Measurements from ENCODE around the gene SAV1. TPM values are rescaled to one million over a fixed set of nuclear protein-coding genes. Genes with fewer than 3 reads are reported as not detected.
A peak's percentile ranks its signal among the peaks of the same experiment; 100 is the strongest.

Gene SAV1
- polyA plus RNA-seq, 12 donors, result 22.5 to 43.8 (median 27.3) TPM; not detected in 1

DNA sequence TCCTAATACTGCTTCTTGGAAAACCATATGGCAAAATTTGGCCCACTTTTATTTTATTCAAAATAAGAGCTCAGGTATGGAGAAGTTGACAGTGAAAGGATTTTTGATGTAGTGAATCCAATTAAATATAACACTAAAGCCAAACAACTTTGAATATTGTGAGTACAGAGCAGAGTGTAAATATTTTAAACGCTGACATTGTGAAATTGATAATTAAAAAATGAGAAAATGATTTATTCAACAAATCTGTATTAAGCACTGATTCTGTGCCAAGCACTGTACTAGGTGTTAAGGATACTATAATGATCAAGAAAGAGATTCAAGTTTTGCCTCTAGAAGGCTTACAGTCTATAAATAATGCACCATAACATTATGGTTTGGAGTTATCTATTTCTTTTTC lies 57.6 kb downstream of the SAV1 start:
- no peak for DNase-seq

DNA sequence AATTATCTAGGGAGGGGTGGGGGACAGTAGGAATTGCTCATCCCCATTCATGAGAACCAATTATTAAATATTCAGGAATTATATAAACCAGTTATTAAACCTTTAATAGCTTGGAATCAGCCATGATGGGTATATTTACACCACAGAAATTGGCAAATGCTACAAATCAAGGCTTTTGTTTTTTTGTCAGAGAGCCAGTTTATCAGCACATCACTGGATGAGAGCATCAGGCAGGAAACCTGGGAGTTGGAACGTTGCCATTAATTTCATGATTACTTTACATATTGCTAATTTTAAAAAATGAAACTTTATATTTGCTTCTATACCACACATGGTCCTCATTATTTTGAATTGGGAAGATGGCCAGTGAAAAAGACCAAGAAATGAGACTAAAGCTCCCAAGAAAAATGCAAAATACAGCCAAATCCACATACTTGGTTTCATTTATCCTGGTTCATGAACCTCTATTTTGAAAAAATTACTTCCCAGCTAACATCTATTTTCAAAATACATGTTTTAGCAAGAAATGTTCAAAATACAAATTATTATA lies 59.7 kb downstream of the SAV1 start:
- DNase-seq, result peak; percentile 84

DNA sequence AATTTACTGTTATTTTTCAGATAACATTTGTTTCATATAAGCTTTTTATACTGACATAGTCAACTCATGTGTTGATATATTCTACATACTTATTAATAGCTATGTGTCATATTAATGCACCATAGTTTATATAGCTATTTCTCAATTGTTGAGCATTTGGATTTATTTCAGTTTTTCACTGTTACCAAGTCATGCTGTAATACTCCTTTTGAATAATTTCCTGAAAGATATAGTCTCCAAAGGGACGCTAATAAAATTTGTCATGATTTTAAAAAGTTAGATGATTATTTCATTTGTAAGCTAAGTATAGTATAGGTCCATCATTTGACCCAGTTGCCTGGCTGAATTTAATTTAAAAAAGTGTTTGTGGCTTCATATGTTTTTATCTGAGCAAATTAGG lies 60.3 kb downstream of the SAV1 start:
- DNase-seq, result peak; percentile 31

DNA sequence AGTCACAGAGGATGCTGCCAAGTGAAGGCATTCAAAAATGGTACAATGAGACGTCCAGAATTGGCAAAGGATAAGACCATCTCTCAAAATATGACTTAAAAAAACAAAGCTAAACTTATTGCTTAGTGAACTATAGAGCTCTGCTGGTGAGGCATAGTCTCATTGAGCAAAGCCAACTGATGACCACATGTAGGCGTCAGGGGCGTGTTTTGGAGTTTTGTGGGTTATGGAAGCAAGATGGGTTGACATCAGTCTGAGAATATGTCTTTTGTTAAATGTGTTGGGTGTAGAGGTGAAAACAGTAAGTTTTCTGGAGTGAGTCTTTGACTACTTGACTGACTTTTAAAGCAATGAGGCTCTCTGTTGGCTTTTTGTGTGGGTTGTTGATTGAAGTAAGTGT lies 60.9 kb downstream of the SAV1 start:
- no peak for DNase-seq

DNA sequence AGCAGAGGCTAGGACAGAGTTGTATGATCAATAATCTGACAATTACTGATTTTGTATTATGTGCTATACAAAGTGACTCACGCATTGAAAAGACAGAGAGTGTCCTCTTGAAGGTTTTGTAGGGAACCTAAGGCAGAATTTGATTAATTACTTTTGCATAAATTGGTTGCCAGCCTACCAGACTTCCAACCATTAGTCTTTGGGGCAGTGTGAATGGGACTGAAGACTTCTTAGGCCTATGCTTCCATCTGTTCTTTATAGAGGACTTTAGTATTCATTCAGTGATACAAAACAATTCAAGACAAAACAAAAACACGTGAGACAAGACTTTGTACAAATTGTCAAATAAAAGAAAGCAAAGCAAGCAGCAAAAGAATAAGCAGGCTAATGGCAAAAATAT lies 61.6 kb downstream of the SAV1 start:
- DNase-seq, result no peak

DNA sequence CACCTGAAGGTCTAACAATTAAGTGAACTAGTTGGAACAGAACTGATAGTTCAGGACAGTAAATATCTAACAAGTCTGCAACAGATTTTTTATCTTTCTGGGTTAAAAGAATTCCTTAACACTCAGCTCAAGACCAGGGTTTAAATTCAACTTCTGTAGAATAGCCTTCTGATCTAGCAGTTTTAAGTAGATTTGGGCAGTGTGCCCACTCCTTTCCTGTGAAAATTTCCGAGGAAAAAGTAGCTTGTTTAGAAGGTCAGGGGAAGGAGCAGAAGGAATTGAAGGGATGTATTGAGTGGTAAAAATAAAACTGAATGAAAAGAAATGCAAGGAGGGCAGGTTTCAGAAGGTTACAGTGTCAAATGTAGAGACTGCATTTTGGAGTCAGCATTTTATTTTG lies 62.3 kb downstream of the SAV1 start:
- DNase-seq, result peak; percentile 46

DNA sequence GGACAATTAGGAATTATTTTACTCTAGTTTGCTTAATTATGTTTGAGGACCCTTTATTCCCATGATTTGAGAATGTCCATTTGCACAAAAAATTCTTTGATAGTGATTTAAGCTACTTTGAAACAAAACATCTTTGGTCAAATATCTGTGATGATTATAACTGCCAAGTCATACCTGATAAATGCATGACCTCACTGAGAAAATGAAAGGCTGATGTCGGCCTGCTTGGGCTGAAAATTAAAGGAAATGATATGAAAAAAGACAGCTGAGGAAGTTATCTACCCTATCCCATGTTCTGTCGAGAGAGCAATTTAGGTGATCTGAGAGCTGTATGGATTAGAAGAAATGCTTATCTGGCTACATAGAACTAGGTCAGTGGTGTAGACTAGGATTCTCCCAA lies 64.5 kb downstream of the SAV1 start:
- DNase-seq, result no peak

DNA sequence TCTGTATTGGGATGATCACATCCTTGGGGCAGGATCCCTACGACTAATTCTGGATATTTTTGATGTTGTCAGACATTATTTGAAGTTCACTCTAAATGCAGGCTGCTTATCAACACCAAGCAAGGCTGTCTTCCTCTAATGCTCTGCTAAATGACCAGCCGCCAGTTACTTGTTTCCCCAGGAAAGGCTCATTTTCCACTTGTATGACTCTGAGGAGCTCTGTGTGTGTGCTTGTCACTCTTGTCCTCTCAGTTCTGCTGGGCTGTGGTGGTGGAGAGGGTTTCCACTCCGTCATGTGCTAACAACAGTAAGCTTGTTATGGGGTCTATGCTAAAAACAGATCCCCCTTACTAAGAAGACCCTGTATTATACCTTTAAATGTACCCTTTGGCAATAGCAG lies 66.1 kb downstream of the SAV1 start:
- DNase-seq, result no peak

DNA sequence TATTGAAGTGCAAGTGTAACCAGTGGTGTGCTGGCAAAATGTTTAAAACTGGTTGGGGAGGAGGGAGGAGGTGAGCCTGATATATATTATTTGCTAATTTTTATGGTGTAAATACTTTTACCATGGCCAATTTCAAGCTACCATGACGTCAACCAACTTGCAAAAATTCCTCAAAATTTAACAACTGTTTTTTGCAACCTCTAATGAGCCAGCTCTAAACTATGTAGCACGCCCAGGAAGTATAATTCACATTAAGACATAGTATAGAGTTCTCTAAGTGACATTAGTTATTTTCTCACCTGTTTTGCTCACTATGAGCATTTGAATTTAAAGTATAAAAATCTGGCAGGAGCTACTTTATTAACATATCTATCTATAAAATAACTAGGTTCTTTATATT lies 66.7 kb downstream of the SAV1 start:
- no peak for DNase-seq

DNA sequence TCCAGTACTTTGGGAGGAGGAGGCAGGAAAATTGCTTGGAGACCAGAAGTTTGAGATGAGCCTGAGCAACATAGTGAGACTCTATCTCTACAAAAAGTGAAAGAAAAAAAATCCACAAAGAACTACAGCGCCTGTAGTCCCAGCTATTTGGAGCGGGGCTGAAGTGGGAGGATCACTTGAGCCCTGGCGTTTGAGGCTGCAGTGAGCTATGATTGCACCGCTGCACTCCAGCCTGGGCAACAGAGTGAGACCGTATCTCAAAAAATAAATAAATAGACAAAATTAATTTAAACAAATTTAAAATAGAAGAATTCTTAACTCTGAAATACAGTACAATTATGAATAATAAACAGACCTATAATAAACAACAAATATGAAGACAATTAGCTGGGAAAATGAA lies 67.3 kb downstream of the SAV1 start:
- no peak for DNase-seq

DNA sequence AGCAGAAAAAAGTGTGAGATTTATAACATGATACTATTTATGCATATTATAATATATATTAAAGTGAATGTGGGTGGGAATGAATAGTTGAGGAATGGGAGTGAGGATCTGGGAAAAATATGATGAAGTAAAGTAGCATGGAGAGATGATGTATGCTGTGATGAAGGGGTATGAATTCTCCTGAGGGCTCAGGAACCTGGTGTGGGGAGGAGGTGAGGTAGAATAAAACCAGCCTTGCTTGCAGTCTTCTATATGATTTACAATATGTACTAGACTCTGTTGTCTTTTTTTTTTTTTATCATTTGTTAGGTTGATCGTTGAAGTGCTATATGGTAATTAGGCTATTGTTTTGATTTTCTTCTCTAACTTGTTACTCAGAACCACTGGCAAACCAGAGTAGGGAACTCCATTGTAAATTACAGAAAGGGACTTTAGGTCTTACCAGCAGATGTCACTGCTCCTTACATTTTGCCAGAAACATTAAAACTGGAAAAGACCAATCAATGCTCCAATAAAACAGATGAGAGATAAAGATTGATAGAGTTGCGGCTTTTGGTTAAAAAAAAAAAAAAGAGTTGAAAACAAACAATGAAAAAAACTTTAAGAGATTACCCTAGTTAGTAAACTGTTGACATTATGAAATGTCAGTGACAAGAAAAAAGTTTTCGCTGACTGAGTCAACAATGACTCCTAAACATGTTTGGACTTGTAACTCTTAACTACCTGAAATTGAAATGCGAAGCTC lies 68.2 kb downstream of the SAV1 start:
- peak; percentile 40 for DNase-seq

DNA sequence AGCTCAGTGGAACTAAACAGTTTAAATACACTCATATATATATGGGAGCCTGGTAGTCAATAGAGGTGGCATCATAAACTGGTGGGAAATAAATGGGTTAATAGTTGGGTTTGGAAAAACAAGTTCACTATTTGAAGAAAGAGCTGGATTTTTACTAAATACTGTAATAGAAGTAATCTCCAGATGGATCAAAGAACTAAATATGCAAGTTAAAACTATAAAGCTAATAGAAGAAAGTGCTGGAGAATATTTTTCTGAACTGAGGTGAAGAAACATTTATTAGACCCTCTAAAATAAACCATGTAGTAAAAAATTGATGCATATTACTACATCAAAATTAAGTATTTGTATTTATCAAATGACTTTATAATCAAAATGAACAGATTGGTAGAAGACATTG lies 69.3 kb downstream of the SAV1 start:
- DNase-seq, result no peak

DNA sequence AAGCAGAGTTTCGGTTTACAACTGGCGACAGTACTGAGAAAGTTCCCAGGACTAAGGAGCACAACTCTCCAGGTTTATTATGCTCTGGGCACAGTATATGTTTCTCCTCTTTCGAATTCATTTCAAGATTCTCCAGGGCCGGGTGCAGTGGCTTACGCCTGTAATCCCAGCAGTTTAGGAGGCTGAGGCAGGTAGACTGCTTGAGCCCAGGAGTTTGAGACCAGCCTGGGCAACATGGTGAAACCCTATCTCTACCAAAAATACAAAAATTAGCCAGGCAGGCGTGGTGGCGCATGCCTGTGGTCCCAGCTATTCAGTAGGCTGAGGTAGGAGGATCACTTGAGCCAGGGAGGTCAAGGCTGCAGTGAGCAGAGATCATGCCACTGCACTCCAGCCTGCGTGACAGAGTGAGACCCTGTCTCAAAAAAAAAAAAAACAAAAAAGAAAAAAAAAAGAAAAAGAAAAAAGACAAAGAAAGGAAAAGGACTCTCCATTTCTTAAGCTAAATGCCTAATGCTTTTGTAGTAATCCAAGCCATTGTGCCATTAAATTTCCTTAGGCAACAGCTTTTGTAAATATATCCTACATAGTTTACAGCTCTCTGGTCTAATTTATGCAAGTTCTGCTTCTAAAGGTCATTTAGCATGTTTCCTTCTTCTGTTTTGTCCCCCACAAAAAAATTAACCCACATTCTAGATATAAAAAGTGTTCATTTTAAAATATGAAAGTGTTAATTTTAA lies 73.4 kb downstream of the SAV1 start:
- no peak for DNase-seq

DNA sequence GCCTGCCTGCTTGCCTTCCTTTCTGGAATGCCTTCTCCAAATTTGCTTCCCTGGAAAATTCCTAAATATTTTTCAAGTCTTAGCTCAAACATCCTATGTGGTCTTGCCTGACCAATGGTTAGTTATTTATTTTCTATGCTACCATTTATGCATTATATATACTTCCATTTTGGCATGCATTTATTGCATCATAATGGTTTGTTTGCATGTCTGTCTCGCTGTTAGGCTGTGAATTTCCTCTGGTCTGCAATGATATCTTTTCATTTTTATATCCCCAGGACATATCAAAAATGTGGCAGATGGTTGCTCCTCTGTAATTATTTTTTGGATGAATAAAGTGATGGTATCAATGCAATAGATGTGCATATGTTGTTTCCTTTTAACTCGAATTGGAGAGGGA lies 77.6 kb downstream of the SAV1 start:
- DNase-seq, result no peak

Other genes starting within 250 kb of the SAV1 start
- 10 to 100 TPM in 11 of 12 donors, not detected in 1; 25.7 to 85.5 (median 37.5) TPM for gene MAP4K5, start 135.7 kb downstream of the SAV1 start, polyA plus RNA-seq (ENCODE audit: insufficient read length in 12 of 12)
- 10 to 100 TPM in 2 of 12 donors, 1 to 10 TPM in 8, not detected in 2; 3.5 to 16.4 (median 6.5) TPM for gene ATL1, start 108.2 kb downstream of the SAV1 start, polyA plus RNA-seq (ENCODE audit: insufficient read length in 12 of 12)
- gene NIN, start 162.9 kb upstream of the SAV1 start, polyA plus RNA-seq (ENCODE audit: insufficient read length in 12 of 12), result 10 to 100 TPM in 11 of 12 donors, not detected in 1; 32.0 to 57.2 (median 43.0) TPM
- 1 to 10 TPM in 8 of 12 donors, under 1 TPM in 2, not detected in 2; 0.64 to 2.8 (median 1.4) TPM for gene ABHD12B, start 203.7 kb upstream of the SAV1 start, polyA plus RNA-seq (ENCODE audit: insufficient read length in 12 of 12)